H1 (cell line): ENCODE results near the gene EGLN2.
"Not testable (repeated sequence)": the region's sequence is repeated elsewhere in the genome, so short reads cannot be mapped to it uniquely, and the experiment has no call there.

Source experiments
- BCL11A ChIP-seq, 2 experiments: IDR thresholded peaks; one replicate each; pipeline ENCODE4 v1.6.1; 2011; ENCODE audit warnings: low read depth in 2 of 2, low read length in 2 of 2, mild to moderate bottlenecking in 2 of 2
- CREB1 ChIP-seq: IDR thresholded peaks from 2 replicates; pipeline ENCODE4 v1.6.1; 2012; ENCODE audit warnings: inconsistent platforms
- YY1 ChIP-seq: IDR thresholded peaks from 2 replicates; pipeline ENCODE4 v1.6.1; 2011; ENCODE audit warnings: low read depth, mild to moderate bottlenecking, low read length
- ZNF274 ChIP-seq: IDR thresholded peaks from 2 replicates; pipeline ENCODE4 v1.7.0; 2012; ENCODE audit warnings: low read length, borderline replicate concordance; ENCODE audit errors: extremely low read depth
- TF ChIP-seq, protein P1 (sequence below): IDR thresholded peaks from 2 replicates; pipeline ENCODE4 v1.6.1; 2012; ENCODE audit warnings: inconsistent platforms
- TF ChIP-seq, protein P2 (sequence below), 3 experiments: IDR thresholded peaks; 1 replicate in 2 of 3; 2 replicates in 1 of 3; pipeline versions ENCODE4 v1.5.1 to v1.6.1; 2011; ENCODE audit warnings: low read length in 3 of 3, mild to moderate bottlenecking in 3 of 3, inconsistent platforms in 2 of 3, low read depth in 1 of 3, moderate library complexity in 1 of 3; ENCODE audit not compliant: insufficient read depth in 1 of 3; ENCODE audit errors: control extremely low read depth in 1 of 3

DNA sequence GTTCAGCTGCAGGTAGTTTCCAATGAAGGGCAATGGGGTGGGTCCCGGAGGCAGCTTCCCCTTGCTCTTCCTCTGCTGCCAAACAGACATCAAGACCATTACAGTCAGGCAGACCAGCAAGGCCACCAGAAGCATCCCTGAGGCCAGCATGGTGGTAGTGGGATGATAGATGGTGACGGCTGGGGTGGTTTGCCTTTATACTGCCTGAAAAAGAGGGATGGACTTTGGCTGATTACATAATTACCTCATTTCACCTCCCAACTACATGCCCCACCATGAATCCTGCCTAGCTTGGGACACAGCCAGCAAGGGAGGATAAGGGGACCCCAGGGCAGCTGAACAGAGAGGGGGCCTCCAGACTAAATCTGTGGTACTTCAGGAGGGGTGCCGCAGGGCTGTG lies 51.3 kb downstream of the EGLN2 start, which contains the start of gene CYP2A6:
- TF ChIP-seq BCL11A (IDR thresholded peaks at IDR 0.05; ENCODE audit: low read depth in 2 of 2, low read length in 2 of 2); ZNF274; YY1; CREB1: not testable (repeated sequence)
- TF ChIP-seq, protein P1, sequence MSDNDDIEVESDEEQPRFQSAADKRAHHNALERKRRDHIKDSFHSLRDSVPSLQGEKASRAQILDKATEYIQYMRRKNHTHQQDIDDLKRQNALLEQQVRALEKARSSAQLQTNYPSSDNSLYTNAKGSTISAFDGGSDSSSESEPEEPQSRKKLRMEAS, result not testable (repeated sequence)
- TF ChIP-seq, protein P2, sequence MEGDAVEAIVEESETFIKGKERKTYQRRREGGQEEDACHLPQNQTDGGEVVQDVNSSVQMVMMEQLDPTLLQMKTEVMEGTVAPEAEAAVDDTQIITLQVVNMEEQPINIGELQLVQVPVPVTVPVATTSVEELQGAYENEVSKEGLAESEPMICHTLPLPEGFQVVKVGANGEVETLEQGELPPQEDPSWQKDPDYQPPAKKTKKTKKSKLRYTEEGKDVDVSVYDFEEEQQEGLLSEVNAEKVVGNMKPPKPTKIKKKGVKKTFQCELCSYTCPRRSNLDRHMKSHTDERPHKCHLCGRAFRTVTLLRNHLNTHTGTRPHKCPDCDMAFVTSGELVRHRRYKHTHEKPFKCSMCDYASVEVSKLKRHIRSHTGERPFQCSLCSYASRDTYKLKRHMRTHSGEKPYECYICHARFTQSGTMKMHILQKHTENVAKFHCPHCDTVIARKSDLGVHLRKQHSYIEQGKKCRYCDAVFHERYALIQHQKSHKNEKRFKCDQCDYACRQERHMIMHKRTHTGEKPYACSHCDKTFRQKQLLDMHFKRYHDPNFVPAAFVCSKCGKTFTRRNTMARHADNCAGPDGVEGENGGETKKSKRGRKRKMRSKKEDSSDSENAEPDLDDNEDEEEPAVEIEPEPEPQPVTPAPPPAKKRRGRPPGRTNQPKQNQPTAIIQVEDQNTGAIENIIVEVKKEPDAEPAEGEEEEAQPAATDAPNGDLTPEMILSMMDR (IDR thresholded peaks at IDR 0.05; ENCODE audit: control extremely low read depth in 1 of 3, insufficient read depth in 1 of 3, low read depth in 1 of 3, low read length in 3 of 3), result not testable (repeated sequence)
